ENCODE results near the gene KLK2. TPM values are rescaled to one million over a fixed set of nuclear protein-coding genes. Genes with fewer than 3 reads are reported as not detected.

The KLK2 gene
- total and polyA plus RNA-seq, 2 of the 8 experiments (the other 6 are each of a cell fraction or from before 2014, with no cell fraction given) = 0.20 TPM; not detected in 1

DNA sequence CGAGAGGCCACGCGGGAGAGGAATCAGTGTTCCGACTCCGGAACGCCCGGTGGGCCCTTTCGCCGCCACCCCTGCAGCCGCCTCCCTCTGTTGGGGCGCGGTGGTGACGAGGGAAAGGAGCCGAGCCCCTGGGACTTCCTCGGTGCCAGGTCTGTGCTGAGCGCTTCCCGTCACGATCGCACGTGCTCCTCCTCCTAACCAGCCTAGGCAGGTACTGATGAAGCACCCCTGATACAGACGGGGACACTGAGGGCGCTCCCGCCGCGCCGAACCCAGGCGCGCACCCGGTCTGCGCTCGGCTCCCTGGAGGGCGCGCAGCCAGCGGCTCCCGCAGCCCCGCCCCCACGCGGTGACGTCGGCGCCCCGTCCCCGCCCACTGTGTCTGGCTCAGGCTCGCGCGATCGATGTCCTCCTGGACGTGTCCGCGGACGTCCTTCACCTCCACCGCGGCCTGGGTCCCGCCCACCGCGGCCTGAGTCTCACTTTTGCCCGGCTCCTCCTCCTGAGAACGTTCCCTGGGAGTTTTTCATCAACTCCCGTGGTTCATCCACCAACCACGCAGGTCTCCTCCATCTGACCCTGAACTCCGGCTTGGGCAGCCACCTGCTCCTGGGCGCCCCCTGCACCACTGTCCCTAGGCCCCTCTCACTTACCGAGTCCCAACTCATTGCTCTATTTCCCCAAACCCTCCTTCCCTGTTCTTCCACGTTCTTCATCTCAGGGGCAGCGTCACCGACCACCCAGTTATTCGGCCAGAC is 37.3 kb upstream of the KLK2 start (continued):
- TF ChIP-seq CHD7 (IDR thresholded peaks at IDR 0.05; ENCODE audit: insufficient replicate concordance, low read length) = no peak
- TF ChIP-seq SP2 (IDR thresholded peaks at IDR 0.05; ENCODE audit: low read length) = no peak
- 0 out of 2 replicates have a peak, but pooled peaks have one; percentile 32 for TF ChIP-seq BACH1 (IDR thresholded peaks at IDR 0.05; ENCODE audit: low read length)
- TF ChIP-seq EZH2 (IDR thresholded peaks at IDR 0.05; ENCODE audit: low read depth, low read length, severe bottlenecking) = no peak
- no peak for TF ChIP-seq SP4 (IDR thresholded peaks at IDR 0.05; ENCODE audit: low read length)
- peak; percentile 63 for TF ChIP-seq PHF8 (conservative IDR thresholded peaks at IDR 0.05; ENCODE audit: low read depth, low read length)
- no peak for TF ChIP-seq SIRT6 (IDR thresholded peaks at IDR 0.05; ENCODE audit: low read length)
- no peak for TF ChIP-seq ZNF274 (IDR thresholded peaks at IDR 0.05; ENCODE audit: borderline replicate concordance, extremely low read depth, low read length)
- TF ChIP-seq CBX8 (IDR thresholded peaks at IDR 0.05; ENCODE audit: borderline replicate concordance, low read depth, low read length) = no peak
- no peak for TF ChIP-seq POLR2AphosphoS5 (IDR thresholded peaks at IDR 0.05; ENCODE audit: low read depth, low read length)
- TF ChIP-seq, protein P1, sequence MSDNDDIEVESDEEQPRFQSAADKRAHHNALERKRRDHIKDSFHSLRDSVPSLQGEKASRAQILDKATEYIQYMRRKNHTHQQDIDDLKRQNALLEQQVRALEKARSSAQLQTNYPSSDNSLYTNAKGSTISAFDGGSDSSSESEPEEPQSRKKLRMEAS (IDR thresholded peaks at IDR 0.05) = peak; percentile 55; the same call in 1 of the 2 replicates
